GM06990 (cell line): Measurements from ENCODE around the gene CLPTM1L.

Source experiments
- DNase-seq: peaks from one replicate; pipeline ENCODE4 v3.0.0-alpha.2; 2011; ENCODE audit not compliant: insufficient read length; ENCODE audit errors: extremely low read depth
- H3K27me3 ChIP-seq: replicated peaks from 2 replicates; pipeline ENCODE4 v1.6.0; 2011; ENCODE audit warnings: low read length; ENCODE audit not compliant: control insufficient read depth, insufficient read depth
- H3K36me3 ChIP-seq: 2 replicates; pipeline ENCODE4 v1.5.1; 2011; ENCODE audit warnings: low read length; ENCODE audit not compliant: control insufficient read depth, insufficient read depth
- H3K4me3 ChIP-seq: replicated peaks from 2 replicates; pipeline ENCODE4 v1.5.1; 2011; ENCODE audit warnings: low read depth, mild to moderate bottlenecking, control low read depth, low read length
- CTCF ChIP-seq: IDR thresholded peaks from 2 replicates; pipeline ENCODE4 v1.5.1; 2011; ENCODE audit warnings: low read length, control low read depth, mild to moderate bottlenecking, inconsistent platforms; ENCODE audit not compliant: insufficient read depth, poor library complexity, severe bottlenecking

The CLPTM1L gene

GRCh38 chr5:1282131-1282992 is 62.5 kb downstream of the CLPTM1L start:
- no peak for TF ChIP-seq CTCF
- no peaks in the 10 kb centered on the region for H3K27me3 ChIP-seq
- DNase-seq, result no peak
- H3K4me3 ChIP-seq, result no peak overlapping the region
- no peaks in the 10 kb centered on the region for H3K36me3 ChIP-seq

DNA sequence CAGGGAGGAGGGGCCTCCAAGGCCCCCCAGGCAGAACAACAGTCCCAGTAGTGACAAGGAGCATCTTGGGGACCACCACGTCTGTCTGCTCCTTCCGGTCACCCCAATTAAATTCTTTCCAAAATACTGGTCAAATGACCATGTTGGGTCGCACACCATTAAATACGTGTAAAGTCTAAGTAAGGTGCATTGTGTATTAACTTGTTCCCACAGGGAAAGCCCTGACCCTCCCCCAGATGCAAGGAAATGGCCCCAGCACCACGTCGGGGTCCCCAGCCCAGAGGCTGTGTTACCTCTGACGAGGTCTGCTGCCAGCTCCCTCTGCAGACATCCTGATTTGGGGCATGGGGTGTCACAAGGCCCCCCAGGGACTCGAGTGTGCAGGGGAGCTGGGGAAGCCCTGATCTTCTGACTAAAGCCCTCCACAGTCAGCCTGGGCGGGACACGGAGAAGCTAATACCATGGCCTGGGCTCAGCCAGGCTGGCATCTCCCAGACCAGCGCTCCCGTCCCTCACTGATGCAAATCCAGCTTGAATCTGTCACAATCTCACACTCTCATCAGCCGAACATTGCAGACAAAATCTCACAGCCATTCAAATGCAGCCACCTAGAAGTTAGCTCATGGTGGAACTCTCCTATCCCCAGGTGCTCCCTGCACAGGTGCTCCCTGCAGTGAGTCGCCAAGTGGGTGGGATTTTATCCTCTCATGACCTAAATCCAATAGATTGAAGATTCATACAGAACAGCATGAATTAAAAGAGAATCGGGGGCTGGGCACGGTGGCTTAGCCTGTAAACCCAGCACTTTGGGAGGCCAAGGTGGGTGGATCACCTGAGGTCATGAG is 63.6 kb downstream of the CLPTM1L start:
- H3K27me3 ChIP-seq, result no peaks in the 10 kb centered on the region
- no peak for TF ChIP-seq CTCF
- no peaks in the 10 kb centered on the region for H3K36me3 ChIP-seq
- DNase-seq, result no peak
- no peak overlapping the region for H3K4me3 ChIP-seq

GRCh38 chr5:1280177-1281037 is 64.5 kb downstream of the CLPTM1L start:
- Histone ChIP-seq H3K4me3 (no peak overlapping the region), H3K36me3 (no peaks in the 10 kb centered on the region), H3K27me3 (no peaks in the 10 kb centered on the region)
- no peak for DNase-seq
- no peak for TF ChIP-seq CTCF

DNA sequence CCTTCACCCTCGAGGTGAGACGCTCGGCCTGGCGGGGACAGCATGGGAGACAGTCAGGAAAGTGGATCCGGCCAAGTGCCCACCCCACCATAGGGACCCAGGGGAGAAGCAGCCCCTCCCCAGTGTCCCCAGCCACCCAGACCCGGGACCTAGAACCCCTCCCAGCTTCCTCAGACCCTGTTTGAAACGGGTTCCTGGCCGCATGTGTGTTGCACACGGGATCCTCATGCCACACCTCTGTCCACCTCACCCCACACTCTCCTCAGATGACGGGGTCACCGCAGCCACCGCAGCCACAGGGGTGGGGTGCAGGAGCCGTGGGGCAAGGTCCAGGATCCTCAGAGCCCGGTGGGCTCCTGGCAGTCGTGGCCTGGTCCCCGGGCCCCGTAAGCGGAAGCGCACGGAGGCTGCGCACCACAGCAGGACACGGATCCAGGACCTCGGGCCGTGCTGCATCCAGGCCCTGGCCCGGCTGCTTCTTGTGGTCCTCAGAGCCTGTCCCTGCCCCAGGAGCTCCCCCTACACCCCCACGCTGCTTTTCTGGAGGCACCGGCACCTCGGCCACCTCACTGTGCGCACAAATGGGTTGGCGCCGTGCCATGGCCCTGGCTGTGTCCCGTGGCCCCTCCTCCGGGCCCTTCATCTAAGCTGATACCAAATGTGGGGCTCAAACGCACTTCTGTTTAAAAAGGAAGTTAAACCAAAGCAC is 65.3 kb downstream of the CLPTM1L start:
- Histone ChIP-seq H3K4me3 (no peak overlapping the region), H3K27me3 (no peaks in the 10 kb centered on the region), H3K36me3 (no peaks in the 10 kb centered on the region)
- DNase-seq, result no peak
- no peak for TF ChIP-seq CTCF
